Activated naive CD8-positive, alpha-beta T cell (primary cell): ENCODE results near the gene PGR.

Source experiments
- H3K27ac Mint-ChIP-seq: one replicate; pipeline ENCODE4 v1.8.0; 2021; ENCODE audit warnings: mixed read lengths
- H3K27me3 Mint-ChIP-seq: one replicate; pipeline ENCODE4 v1.8.0; 2021; ENCODE audit warnings: mixed read lengths
- H3K36me3 Mint-ChIP-seq: one replicate; pipeline ENCODE4 v1.8.0; 2021; ENCODE audit warnings: mixed read lengths
- H3K4me1 Mint-ChIP-seq: one replicate; pipeline ENCODE4 v1.8.0; 2021; ENCODE audit warnings: low read depth, mixed read lengths
- H3K4me3 Mint-ChIP-seq: one replicate; pipeline ENCODE4 v1.8.0; 2021; ENCODE audit warnings: mild to moderate bottlenecking, mixed read lengths
- H3K9me3 Mint-ChIP-seq: one replicate; pipeline ENCODE4 v1.8.0; 2021; ENCODE audit warnings: low read depth, mixed read lengths

PGR gene

GRCh38 chr11:101103433-101103832 lies 26.2 kb downstream of the PGR start:
- Mint-ChIP-seq H3K36me3 (no peaks in the 10 kb centered on the region), H3K4me1 (no peaks in the 10 kb centered on the region), H3K4me3 (no peak overlapping the region), H3K27ac (no peak overlapping the region), H3K9me3 (peaks cover 7% of the 10 kb centered on the region), H3K27me3 (no peaks in the 10 kb centered on the region)

- Mint-ChIP-seq H3K27me3 (no peaks in the 10 kb centered on the region), H3K4me3 (no peak overlapping the region), H3K4me1 (no peaks in the 10 kb centered on the region), H3K9me3 (peaks cover 7% of the 10 kb centered on the region), H3K27ac (no peak overlapping the region), H3K36me3 (no peaks in the 10 kb centered on the region)
Observed at GRCh38 chr11:101100601-101101000, 29.0 kb downstream of the PGR start.

GRCh38 chr11:101096036-101096704 lies 33.4 kb downstream of the PGR start:
- no peak overlapping the region for H3K27ac Mint-ChIP-seq
- H3K9me3 Mint-ChIP-seq = peaks cover 12% of the 10 kb centered on the region
- H3K4me3 Mint-ChIP-seq = no peak overlapping the region
- no peaks in the 10 kb centered on the region for H3K36me3 Mint-ChIP-seq
- H3K27me3 Mint-ChIP-seq = no peaks in the 10 kb centered on the region
- H3K4me1 Mint-ChIP-seq = no peaks in the 10 kb centered on the region

GRCh38 chr11:101091781-101092180 lies 37.8 kb downstream of the PGR start:
- H3K27me3 Mint-ChIP-seq = no peaks in the 10 kb centered on the region
- H3K4me3 Mint-ChIP-seq = no peak overlapping the region
- no peak overlapping the region for H3K27ac Mint-ChIP-seq
- H3K4me1 Mint-ChIP-seq = no peaks in the 10 kb centered on the region
- peaks cover 12% of the 10 kb centered on the region for H3K9me3 Mint-ChIP-seq
- no peaks in the 10 kb centered on the region for H3K36me3 Mint-ChIP-seq

GRCh38 chr11:101090679-101091270 lies 38.8 kb downstream of the PGR start:
- no peaks in the 10 kb centered on the region for H3K27me3 Mint-ChIP-seq
- H3K4me1 Mint-ChIP-seq = no peaks in the 10 kb centered on the region
- peaks cover 18% of the 10 kb centered on the region for H3K9me3 Mint-ChIP-seq
- H3K4me3 Mint-ChIP-seq = no peak overlapping the region
- no peaks in the 10 kb centered on the region for H3K36me3 Mint-ChIP-seq
- no peak overlapping the region for H3K27ac Mint-ChIP-seq

- no peaks in the 10 kb centered on the region for H3K4me1 Mint-ChIP-seq
- no peaks in the 10 kb centered on the region for H3K27me3 Mint-ChIP-seq
- peaks cover 13% of the 10 kb centered on the region for H3K9me3 Mint-ChIP-seq
- H3K4me3 Mint-ChIP-seq = no peak overlapping the region
- H3K36me3 Mint-ChIP-seq = no peaks in the 10 kb centered on the region
- no peak overlapping the region for H3K27ac Mint-ChIP-seq
Observed at GRCh38 chr11:101083335-101083734, 46.3 kb downstream of the PGR start.

GRCh38 chr11:101082813-101083212 lies 46.8 kb downstream of the PGR start:
- H3K36me3 Mint-ChIP-seq = no peaks in the 10 kb centered on the region
- H3K27ac Mint-ChIP-seq = no peak overlapping the region
- H3K4me1 Mint-ChIP-seq = no peaks in the 10 kb centered on the region
- peaks cover 13% of the 10 kb centered on the region for H3K9me3 Mint-ChIP-seq
- H3K27me3 Mint-ChIP-seq = no peaks in the 10 kb centered on the region
- no peak overlapping the region for H3K4me3 Mint-ChIP-seq

- H3K27ac Mint-ChIP-seq = no peak overlapping the region
- H3K9me3 Mint-ChIP-seq = no peaks in the 10 kb centered on the region
- no peaks in the 10 kb centered on the region for H3K27me3 Mint-ChIP-seq
- H3K4me1 Mint-ChIP-seq = no peaks in the 10 kb centered on the region
- no peak overlapping the region for H3K4me3 Mint-ChIP-seq
- H3K36me3 Mint-ChIP-seq = no peaks in the 10 kb centered on the region
Observed at GRCh38 chr11:101063706-101064105, 65.9 kb downstream of the PGR start.

- H3K27ac Mint-ChIP-seq = no peak overlapping the region
- no peaks in the 10 kb centered on the region for H3K4me1 Mint-ChIP-seq
- no peaks in the 10 kb centered on the region for H3K36me3 Mint-ChIP-seq
- H3K4me3 Mint-ChIP-seq = no peak overlapping the region
- no peaks in the 10 kb centered on the region for H3K9me3 Mint-ChIP-seq
- no peaks in the 10 kb centered on the region for H3K27me3 Mint-ChIP-seq
Observed at GRCh38 chr11:101061606-101062005, 68.0 kb downstream of the PGR start.

- Mint-ChIP-seq H3K4me1 (no peaks in the 10 kb centered on the region), H3K9me3 (no peaks in the 10 kb centered on the region), H3K4me3 (no peak overlapping the region), H3K27me3 (no peaks in the 10 kb centered on the region), H3K27ac (no peak overlapping the region), H3K36me3 (no peaks in the 10 kb centered on the region)
Observed at GRCh38 chr11:101059331-101059730, 70.3 kb downstream of the PGR start.

GRCh38 chr11:101053492-101053891 lies 76.1 kb downstream of the PGR start:
- Mint-ChIP-seq H3K27me3 (no peaks in the 10 kb centered on the region), H3K4me3 (no peak overlapping the region)

GRCh38 chr11:101051677-101052076 lies 77.9 kb downstream of the PGR start:
- no peaks in the 10 kb centered on the region for H3K36me3 Mint-ChIP-seq
- no peaks in the 10 kb centered on the region for H3K27me3 Mint-ChIP-seq
- H3K9me3 Mint-ChIP-seq = no peaks in the 10 kb centered on the region
- H3K4me1 Mint-ChIP-seq = no peaks in the 10 kb centered on the region
- no peak overlapping the region for H3K27ac Mint-ChIP-seq
- no peak overlapping the region for H3K4me3 Mint-ChIP-seq

More at GRCh38 chr11:101053492-101053891, 76.1 kb downstream of the PGR start:
- Mint-ChIP-seq H3K27ac (no peak overlapping the region), H3K9me3 (no peaks in the 10 kb centered on the region), H3K36me3 (no peaks in the 10 kb centered on the region), H3K4me1 (no peaks in the 10 kb centered on the region)

- Mint-ChIP-seq H3K36me3 (no peaks in the 10 kb centered on the region), H3K27ac (no peak overlapping the region), H3K9me3 (peaks cover 3% of the 10 kb centered on the region), H3K4me1 (no peaks in the 10 kb centered on the region), H3K4me3 (no peak overlapping the region), H3K27me3 (no peaks in the 10 kb centered on the region)
Observed at GRCh38 chr11:101049813-101050212, 79.8 kb downstream of the PGR start.

GRCh38 chr11:101049123-101049522 lies 80.5 kb downstream of the PGR start:
- Mint-ChIP-seq H3K9me3 (peaks cover 3% of the 10 kb centered on the region), H3K27me3 (no peaks in the 10 kb centered on the region), H3K4me1 (no peaks in the 10 kb centered on the region), H3K27ac (no peak overlapping the region), H3K36me3 (no peaks in the 10 kb centered on the region), H3K4me3 (no peak overlapping the region)

GRCh38 chr11:101048479-101048878 lies 81.1 kb downstream of the PGR start:
- H3K27me3 Mint-ChIP-seq = no peaks in the 10 kb centered on the region
- H3K4me3 Mint-ChIP-seq = no peak overlapping the region
- H3K36me3 Mint-ChIP-seq = no peaks in the 10 kb centered on the region
- no peaks in the 10 kb centered on the region for H3K4me1 Mint-ChIP-seq
- H3K9me3 Mint-ChIP-seq = peaks cover 6% of the 10 kb centered on the region
- H3K27ac Mint-ChIP-seq = no peak overlapping the region

GRCh38 chr11:101046947-101047346 lies 82.7 kb downstream of the PGR start:
- Mint-ChIP-seq H3K4me3 (no peak overlapping the region), H3K9me3 (peaks cover 14% of the 10 kb centered on the region), H3K36me3 (no peaks in the 10 kb centered on the region), H3K27ac (no peak overlapping the region), H3K4me1 (no peaks in the 10 kb centered on the region), H3K27me3 (no peaks in the 10 kb centered on the region)
